ENCODE measurements around the gene ACVR1B. TPM values are rescaled to one million over a fixed set of nuclear protein-coding genes. Genes with fewer than 3 reads are reported as not detected.

ACVR1B gene
- total RNA-seq, 3 donors from 2014 or later (not counting 1 experiment from before 2014, with no cell fraction given), result 5.9 to 9.6 (median 6.6) TPM

DNA sequence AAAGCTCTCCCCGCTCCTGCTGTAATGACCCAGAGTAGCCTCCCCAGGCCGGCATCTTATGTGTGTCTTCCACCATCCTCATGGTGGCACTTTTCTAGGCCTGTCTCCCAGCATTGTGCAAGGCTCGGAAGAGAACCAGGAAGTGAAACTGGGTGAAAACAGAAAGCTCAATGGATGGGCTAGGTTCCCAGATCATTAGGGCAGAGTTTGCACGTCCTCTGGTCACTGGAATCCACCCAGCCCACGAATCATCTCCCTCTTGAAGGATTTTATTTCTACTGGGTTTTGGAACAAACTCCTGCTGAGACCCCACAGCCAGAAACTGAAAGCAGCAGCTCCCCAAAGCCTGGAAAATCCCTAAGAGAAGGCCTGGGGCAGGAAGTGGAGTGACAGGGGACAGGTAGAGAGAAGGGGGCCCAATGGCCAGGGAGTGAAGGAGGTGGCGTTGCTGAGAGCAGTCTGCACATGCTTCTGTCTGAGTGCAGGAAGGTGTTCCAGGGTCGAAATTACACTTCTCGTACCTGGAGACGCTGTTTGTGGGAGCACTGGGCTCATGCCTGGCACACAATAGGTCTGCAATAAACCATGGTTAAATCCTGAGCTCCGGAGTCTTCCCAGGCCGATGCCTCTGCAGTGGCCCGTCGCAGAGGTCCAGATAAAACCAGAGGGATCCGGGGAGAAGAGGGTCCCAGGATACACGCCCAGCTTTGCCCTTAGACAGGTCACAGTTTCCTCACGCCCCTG lies 28.6 kb upstream of the ACVR1B start:
- Mint-ChIP-seq H3K4me3 (no peak overlapping the region), H3K27me3 (ENCODE audit: low read depth in 2 of 2) (peaks cover 0 to 5% of the 10 kb centered on the region in 2 donors), H3K27ac (no peak overlapping the region), H3K36me3 (no peaks in the 10 kb centered on the region), H3K9me3 (no peaks in the 10 kb centered on the region), H3K4me1 (peaks cover 0 to 10% of the 10 kb centered on the region in 2 donors)
- ATAC-seq, result no peak
- DNase-seq, result no peak
- intact Hi-C loops (cut with micrococcal nuclease), result no loop called here
- Histone ChIP-seq H3K36me3 (ENCODE audit: control insufficient read depth, insufficient read depth, low read length) (no peaks in the 10 kb centered on the region), H3K9me3 (ENCODE audit: control insufficient read depth, insufficient read depth, low read length) (no peaks in the 10 kb centered on the region), H3K27me3 (ENCODE audit: control insufficient read depth, insufficient read depth, low read length) (no peaks in the 10 kb centered on the region), H3K4me1 (ENCODE audit: control insufficient read depth, insufficient read depth, low read length) (peaks cover 12% of the 10 kb centered on the region), H3K4me3 (ENCODE audit: low read length) (no peak overlapping the region), H3K27ac (ENCODE audit: low read length) (no peak overlapping the region)
- TF ChIP-seq, protein P1, sequence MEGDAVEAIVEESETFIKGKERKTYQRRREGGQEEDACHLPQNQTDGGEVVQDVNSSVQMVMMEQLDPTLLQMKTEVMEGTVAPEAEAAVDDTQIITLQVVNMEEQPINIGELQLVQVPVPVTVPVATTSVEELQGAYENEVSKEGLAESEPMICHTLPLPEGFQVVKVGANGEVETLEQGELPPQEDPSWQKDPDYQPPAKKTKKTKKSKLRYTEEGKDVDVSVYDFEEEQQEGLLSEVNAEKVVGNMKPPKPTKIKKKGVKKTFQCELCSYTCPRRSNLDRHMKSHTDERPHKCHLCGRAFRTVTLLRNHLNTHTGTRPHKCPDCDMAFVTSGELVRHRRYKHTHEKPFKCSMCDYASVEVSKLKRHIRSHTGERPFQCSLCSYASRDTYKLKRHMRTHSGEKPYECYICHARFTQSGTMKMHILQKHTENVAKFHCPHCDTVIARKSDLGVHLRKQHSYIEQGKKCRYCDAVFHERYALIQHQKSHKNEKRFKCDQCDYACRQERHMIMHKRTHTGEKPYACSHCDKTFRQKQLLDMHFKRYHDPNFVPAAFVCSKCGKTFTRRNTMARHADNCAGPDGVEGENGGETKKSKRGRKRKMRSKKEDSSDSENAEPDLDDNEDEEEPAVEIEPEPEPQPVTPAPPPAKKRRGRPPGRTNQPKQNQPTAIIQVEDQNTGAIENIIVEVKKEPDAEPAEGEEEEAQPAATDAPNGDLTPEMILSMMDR (IDR thresholded peaks at IDR 0.05), result no peak
- WGBS (ENCODE audit: insufficient coverage), result 67% methylated on average over 16 of the region's 16 CpGs

DNA sequence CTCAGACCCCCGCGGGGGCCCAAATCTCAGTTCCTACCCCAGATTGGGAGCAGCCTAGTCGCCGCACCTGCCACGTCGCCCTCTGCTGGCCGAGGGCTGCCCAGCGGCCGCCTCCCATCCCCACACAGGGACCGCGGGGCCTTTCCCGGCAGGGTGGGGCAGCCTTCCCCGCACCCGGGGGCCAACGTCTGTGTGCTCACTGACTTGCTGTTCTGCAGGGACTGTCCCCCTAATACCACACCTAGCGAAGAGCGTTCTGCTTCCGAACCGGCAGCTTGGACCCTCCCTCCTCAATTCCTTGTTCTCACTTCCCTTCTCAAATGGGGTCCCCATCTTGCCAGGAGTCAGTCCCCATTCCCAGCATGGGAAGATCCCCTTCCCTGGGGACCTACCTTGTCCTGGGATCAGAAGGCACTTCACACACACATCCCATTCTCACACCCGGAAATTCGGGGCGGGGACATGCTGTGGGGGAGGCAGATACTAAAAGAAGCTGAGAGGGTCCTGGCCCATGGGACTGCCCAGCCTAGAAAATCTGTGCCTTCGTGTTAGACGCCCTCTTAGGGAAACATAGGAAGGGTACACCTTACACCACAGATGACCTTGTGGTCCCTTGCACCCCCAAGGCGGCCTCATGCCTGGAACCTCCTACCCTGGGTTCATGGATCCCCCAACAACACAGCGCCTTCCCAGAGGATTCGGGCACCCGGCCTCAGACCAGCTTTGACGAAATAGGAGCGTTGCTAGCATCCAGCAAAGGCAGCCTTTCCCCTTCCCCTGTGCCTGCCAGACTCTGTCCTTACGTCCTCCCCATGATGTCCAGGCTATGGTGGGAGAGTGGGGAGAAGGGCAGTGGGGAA lies 27.8 kb upstream of the ACVR1B start:
- H3K36me3 ChIP-seq (ENCODE audit: control insufficient read depth, insufficient read depth, low read length), result no peaks in the 10 kb centered on the region
- no peaks in the 10 kb centered on the region for H3K36me3 Mint-ChIP-seq
- peaks cover 0 to 10% of the 10 kb centered on the region in 2 donors for H3K4me1 Mint-ChIP-seq
- intact Hi-C loops (cut with micrococcal nuclease), result no loop called here
- no peaks in the 10 kb centered on the region for H3K27me3 ChIP-seq (ENCODE audit: control insufficient read depth, insufficient read depth, low read length)
- H3K9me3 ChIP-seq (ENCODE audit: control insufficient read depth, insufficient read depth, low read length), result no peaks in the 10 kb centered on the region
- no peak overlapping the region for H3K4me3 Mint-ChIP-seq
- H3K4me3 ChIP-seq (ENCODE audit: low read length), result no peak overlapping the region
- H3K4me1 ChIP-seq (ENCODE audit: control insufficient read depth, insufficient read depth, low read length), result peaks cover 12% of the 10 kb centered on the region
- H3K9me3 Mint-ChIP-seq, result no peaks in the 10 kb centered on the region
- ATAC-seq (peak; percentile 66 to 91 (median 87)), DNase-seq (peak; percentile 52 to 77)
- peaks cover 0 to 5% of the 10 kb centered on the region in 2 donors for H3K27me3 Mint-ChIP-seq (ENCODE audit: low read depth in 2 of 2)
- 29% methylated on average over 30 of the region's 31 CpGs for WGBS (ENCODE audit: insufficient coverage)
- H3K27ac Mint-ChIP-seq, result no peak overlapping the region
- TF ChIP-seq, protein P1 (IDR thresholded peaks at IDR 0.05), result peak; percentile 78
- H3K27ac ChIP-seq (ENCODE audit: low read length), result no peak overlapping the region

DNA sequence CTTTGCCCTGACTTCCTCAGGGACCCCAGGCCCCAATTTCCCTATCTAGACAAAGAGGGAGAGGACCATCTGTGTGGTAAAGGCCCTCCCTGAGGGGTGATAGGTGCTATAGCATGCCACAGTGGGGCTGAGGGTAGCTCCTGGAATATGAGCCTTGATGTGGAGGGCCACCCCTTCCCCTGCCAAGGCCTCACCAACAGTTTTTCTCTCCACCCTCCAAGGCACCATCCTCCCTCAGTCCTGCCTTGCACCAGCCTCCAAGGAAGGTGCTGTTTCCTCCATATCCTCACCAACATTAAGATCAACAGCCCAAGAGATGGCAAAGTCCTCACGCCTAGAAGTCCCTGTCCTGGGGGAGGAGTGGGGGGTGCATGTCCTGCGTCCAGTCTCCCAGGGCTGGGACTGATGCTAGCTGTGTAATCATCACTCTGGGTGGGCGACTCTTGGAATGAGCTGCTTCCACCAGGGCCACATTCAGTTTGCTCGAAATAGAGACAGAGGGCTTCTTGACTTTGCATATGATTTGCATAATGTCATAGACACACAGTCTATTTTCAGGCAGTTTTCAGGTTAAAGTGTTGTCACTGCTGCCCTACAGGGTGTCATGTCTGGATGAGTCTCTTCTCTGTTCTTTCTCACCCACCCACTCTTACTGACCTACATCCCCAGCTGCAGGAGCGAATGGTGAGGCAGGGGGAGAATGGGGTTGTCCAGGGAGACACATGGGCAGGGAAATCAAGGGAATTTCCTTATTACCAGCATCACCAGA lies 26.8 kb upstream of the ACVR1B start:
- no peak for ATAC-seq
- WGBS (ENCODE audit: insufficient coverage), result 70% methylated on average over 4 of the region's 5 CpGs
- H3K27me3 Mint-ChIP-seq (ENCODE audit: low read depth in 2 of 2), result peaks cover 0 to 5% of the 10 kb centered on the region in 2 donors
- no peaks in the 10 kb centered on the region for H3K36me3 ChIP-seq (ENCODE audit: control insufficient read depth, insufficient read depth, low read length)
- peaks cover 12% of the 10 kb centered on the region for H3K4me1 ChIP-seq (ENCODE audit: control insufficient read depth, insufficient read depth, low read length)
- DNase-seq, result no peak
- intact Hi-C loops (cut with micrococcal nuclease), result no loop called here
- no peak overlapping the region for H3K4me3 ChIP-seq (ENCODE audit: low read length)
- H3K27ac ChIP-seq (ENCODE audit: low read length), result no peak overlapping the region
- H3K4me1 Mint-ChIP-seq, result peaks cover 0 to 10% of the 10 kb centered on the region in 2 donors
- no peak overlapping the region for H3K4me3 Mint-ChIP-seq
- TF ChIP-seq, protein P1 (IDR thresholded peaks at IDR 0.05), result no peak
- H3K9me3 Mint-ChIP-seq, result no peaks in the 10 kb centered on the region
- no peaks in the 10 kb centered on the region for H3K36me3 Mint-ChIP-seq
- no peak overlapping the region for H3K27ac Mint-ChIP-seq
- H3K27me3 ChIP-seq (ENCODE audit: control insufficient read depth, insufficient read depth, low read length), result no peaks in the 10 kb centered on the region
- H3K9me3 ChIP-seq (ENCODE audit: control insufficient read depth, insufficient read depth, low read length), result no peaks in the 10 kb centered on the region
